HG02840 (cell line): ENCODE results near the gene RGS17.
"Not testable (repeated sequence)": the region's sequence is repeated elsewhere in the genome, so short reads cannot be mapped to it uniquely, and the experiment has no call there.

Experiments
- ATAC-seq: cut with Tn5 transposase; IDR thresholded peaks from one replicate; pipeline ENCODE4 v1.9.1; 2021; ENCODE audit warnings: mild to moderate bottlenecking, moderate library complexity, moderate number of reproducible peaks; ENCODE audit not compliant: unreplicated experiment, low FRiP score

Gene RGS17

DNA sequence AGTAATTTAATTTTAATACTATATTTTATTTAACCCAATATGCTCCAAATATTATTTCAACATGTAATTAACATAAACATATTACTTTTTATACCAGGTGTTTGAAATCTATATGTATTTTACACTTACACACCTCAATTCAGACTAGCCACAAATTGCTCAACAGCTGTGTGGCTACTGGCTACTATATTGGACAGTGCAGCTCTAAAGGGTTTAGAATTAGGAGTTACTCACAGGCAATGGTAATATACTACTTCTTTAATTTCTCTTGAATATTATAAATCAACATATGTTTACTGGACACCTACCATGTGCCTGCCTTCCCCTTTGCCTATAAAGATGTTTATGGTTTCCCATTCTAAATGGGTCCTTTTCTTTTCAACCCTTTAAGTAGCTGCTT lies 130.8 kb downstream of the RGS17 start:
- no peak for ATAC-seq

DNA sequence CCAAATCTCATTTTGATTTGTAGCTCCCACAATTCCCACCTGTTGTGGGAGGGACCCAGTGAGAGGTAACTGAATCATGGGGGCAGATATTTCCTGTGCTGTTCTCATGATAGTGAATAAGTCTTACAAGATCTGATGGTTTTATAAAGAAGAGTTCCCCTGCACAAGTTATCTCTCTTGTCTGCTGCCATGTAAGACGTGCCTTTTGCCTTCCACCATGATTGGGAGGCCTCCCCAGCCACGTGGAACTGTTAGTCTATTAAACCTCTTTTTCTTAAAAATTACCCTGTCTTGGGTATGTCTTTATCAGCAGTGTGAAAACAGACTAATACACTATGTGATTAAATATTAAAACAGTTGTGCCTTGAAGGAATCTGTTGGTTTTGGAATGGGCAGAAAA lies 131.5 kb downstream of the RGS17 start:
- ATAC-seq = not testable (repeated sequence)

DNA sequence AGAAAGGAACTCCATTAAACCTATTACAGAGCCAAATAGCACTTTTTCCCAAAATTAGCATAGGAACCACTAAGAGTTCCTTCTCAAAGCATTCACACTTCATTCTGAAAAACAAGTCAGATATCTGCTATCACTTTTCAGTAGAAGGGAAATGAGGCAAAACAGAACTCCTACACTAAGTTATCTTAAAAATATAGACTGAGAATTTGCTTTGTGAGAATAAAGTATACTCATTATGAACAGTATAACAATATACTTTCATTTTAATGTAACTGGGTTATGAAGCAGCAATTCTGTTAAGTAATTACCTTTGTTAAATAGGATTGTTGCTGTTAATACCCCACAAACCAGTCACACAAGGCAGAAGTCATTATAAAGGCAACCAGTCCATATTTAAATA lies 137.2 kb downstream of the RGS17 start:
- no peak for ATAC-seq

DNA sequence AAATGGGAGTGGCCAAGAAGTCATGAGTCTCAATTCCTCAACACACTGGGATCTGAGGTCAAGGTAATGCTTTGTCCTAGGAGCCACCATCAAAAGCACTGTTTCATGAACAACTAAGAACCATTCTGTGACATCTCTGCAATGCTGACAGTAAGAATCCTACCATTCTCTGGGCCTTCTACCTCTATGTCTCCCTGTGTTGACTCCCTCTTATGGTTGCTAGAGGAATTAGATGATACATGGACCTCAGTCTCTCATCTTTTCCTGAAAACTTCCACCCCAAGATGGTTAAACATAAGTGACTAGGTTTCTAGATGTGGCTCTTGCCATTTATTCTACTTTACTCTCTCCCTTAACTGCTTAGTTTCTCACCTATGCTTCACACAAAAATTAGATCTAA lies 137.7 kb downstream of the RGS17 start:
- no peak for ATAC-seq

DNA sequence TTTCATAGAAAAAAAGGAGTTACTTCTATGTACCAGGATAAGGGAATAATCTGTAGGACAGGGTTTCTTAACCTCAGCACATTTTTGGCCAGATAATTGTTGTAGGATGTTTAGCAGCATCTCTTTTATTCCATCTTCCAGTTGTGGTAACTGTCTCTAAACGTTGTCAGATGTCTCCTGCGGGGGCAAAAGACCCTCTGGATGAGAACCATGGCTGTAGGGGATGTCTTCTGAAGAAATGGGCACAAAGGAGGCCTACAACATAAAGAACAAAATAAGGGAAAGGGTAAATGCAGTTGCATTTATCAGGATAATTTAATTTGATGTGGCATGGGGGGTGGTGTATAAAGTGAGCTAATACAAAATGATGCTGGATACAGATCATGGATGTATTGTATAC lies 144.1 kb downstream of the RGS17 start:
- no peak for ATAC-seq

DNA sequence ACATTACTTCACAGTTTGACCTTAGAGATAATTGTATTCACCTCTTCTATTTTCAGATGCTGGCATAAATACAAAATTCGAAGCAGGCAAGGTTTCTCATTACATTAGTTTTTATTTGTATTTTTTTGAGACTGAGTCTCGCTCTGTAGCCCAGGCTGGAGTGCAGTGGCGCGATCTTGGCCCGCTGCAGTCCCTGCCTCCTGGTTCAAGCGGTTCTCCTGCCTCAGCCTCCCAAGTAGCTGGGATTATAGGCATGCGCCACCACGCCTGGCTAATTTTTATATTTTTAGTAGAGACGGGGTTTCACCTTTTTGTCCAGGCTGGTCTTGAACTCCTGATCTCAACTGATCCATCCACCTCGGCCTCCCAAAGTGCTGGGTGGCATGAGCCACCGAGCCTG lies 145.8 kb downstream of the RGS17 start:
- not testable (repeated sequence) for ATAC-seq

DNA sequence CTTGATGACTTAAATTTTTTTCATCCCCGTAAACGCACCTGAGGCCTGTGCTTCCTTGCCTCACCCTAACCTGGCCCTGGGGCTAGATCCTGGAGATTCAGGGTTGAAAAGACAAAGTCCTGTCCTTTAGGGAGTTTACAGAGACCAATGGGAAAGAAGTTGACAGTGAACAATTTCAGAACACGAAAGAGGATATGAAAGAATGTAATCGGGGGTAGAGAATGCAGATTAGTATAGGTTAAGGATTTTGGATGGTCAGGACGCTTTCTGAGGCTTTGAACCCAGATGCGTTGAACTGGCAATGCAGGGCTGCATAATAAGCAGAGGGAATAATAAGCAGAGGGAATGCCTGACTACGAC lies 146.6 kb downstream of the RGS17 start:
- ATAC-seq = peak; percentile 23

DNA sequence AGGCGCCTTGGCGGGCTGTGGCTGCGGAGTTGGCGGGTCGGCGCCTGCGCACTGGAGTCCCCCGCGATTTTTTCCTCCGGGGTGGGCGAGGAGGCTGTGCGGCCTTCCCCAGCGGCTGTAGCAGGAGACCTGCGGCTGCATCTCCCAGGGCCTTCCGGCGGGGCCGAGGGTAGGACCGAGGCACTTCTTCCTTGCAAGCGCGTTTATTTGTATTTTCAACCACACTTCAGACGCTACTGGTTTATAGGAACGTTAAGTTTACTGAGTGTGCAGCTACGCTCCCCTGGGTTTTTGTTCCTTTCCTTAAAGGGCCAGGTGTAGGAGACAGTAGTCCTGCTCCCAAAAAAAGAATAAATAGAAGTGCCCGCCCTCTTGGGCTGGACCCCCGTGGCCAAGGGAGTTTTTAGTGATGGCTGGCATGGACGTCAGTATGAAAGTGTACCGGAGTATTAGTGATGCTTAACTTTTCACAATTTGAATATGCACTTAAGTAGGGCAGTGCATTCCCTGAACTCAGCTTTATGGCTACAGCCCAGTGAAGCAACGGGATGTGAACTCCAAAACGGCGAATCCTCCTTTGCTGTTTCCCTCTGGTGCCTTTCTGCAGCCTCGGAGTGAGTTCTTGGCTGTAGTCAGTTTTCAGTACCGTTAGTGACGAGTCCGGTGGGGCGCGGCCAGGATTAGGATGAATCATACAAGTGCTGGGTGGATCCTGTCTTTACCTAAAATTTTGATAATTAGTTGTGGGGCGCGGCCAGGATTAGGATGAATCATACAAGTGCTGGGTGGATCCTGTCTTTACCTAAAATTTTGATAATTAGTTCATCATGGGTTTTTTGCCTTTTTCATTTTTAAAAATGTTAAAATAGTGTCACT lies 147.2 kb downstream of the RGS17 start:
- peak; percentile 19 for ATAC-seq

DNA sequence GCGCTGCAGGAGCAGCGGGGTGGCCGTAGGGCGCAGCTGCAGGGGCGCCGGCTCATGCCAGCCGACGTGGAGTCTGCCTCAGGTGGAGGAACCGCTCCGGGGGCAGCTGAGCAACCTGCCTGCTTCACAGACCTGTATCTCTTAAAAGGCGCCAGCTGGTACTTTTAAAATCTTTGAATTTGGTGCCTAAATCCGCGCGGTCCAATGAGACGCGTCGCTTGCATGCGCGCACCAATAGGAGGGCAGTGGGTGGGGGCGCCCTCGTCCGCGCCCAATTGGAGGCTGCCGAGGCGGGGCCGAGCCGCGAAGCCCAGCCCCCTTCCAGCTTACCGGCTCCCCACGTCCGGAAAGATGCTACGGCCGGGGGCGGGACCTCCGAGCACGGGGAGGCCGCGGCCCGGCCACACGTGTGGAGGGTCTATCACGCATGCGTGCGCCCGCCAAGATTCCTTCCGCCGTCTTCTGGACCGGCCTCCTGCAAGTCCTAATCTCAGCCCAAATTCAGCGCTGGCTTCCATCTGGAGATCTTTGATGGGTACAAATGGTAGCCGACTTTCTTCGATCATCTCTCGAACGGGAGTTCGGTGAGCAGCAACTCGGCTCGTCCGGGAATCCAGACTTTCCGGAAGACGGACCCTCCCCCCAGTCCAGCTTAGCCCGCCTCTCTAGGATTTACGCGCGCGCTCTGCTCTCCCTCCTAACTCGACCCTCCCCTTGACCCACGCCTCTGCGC lies 148.0 kb downstream of the RGS17 start, which contains the start of gene FBXO5:
Gene FBXO5, minus strand, starts transcription at position 138 of the 733 bp plus-strand sequence. Its CDS starts 82 bp downstream, at position 56.
- ATAC-seq = peak; percentile 86

DNA sequence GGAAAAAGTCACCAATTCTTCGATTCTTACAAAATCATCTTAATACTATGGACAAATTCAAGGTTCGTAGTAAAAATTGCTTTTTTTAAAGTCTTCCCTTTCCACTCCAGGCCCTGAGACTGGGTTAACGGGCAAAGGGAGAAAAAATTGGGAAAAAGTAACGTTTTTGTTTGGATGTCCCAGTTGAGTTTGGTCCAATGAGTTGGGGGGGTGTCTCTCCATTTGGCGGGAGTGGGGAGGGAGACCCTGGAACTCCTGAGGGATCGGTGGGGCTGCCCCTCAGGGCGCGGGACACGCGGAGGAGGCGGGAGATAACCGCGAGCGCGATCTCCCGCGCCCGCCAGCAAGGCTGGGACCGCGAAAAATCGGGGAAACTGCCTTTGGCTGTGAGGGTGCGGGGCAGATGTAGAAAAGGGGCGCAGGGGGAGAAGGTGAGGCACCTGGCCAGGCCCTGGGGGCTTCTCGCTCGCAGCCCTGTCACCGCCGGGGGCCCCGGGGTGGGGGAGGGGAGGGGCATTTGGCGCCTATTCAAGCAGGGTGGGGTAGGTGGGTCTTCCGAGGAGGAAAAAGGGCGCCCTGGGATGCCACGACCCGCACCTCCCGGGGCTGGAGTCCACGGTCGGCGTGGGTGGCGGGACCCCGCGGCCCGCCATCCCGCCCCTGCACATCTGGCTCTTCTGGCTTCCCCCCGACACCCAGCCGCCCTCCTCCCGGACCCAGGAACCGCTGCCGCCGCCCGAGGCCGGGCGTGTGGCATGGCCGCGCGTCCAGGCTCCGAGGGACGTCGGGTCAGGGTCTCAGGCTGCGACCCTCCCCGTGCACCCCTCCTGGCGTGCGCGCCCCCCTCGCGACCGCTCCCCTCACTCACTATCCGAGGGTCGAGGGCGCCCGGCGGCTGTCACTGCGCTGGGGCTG lies 148.8 kb downstream of the RGS17 start:
- peak; percentile 0 for ATAC-seq

DNA sequence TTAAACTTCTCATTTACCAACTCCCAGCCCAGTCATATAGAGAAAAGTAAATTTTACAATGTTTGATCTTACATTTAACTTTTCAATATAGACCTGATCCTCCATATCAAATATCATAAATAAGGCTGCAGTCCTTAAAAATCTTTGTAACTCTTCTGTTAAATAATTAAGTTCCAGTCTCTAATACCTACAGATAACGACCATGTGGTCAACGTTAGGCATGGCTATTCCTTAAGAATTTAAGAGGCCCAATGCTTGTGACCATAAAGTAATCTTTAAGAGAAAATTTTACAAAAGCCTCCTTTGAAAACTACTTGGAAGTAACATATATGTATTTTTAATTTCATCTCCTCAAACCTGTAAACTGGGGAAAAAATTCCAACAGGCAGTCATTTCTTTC lies 149.9 kb downstream of the RGS17 start:
- ATAC-seq = no peak

DNA sequence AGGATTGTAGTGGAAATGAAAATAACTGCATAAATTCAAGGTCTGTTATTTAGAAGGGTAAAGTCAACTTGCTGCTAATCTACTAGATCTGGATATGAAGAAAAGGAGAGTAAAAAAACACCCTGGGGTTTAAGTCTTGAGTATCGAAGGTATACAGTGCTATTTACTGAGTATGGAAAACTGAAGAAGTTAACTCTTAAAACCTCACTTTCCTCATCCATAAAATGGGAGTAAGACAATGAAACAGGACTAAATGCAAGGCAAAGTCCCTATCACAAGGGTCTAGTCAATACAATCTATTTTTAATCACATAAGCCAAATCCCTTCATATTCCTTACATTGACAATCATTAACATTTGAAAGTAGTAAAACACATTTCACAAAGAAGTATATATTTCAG lies 150.4 kb downstream of the RGS17 start:
- no peak for ATAC-seq

DNA sequence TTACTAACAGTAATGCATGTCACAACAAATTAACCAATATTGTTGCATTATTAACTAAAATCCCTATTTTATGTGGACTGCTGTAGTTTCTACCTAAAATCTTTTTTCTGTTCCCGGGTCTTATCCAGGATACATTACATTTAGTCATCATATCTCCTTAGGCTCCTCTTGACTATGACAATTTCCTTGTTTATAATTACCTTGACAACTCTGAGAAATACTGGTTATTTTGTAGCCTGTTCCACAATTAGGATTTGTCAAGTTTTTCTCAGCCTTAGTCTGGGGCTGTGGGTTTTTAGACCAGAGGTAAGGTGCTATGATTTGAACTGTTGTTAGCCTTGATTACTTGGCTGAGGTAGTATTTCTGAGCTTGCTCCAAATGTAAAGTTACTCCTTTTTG lies 152.0 kb downstream of the RGS17 start:
- ATAC-seq = no peak

DNA sequence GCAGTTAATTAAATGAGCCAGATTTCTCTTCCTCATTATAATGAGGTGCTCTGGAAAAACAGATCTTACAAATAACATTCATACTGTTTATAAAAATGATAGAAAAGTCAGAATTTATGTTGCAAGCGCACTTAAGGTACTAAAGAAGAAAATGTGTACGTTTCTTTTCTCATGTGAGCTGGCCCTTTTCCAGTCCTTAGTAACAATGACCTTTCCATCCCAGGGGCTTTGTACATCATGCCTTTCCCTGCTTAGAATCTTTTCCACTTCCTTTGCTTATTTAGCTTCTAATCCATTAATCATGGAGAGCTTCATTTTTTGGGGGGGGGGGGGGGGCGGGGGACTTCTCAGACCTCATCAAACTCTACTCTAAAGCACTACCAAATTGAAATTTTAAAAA lies 153.0 kb downstream of the RGS17 start:
- ATAC-seq = no peak

DNA sequence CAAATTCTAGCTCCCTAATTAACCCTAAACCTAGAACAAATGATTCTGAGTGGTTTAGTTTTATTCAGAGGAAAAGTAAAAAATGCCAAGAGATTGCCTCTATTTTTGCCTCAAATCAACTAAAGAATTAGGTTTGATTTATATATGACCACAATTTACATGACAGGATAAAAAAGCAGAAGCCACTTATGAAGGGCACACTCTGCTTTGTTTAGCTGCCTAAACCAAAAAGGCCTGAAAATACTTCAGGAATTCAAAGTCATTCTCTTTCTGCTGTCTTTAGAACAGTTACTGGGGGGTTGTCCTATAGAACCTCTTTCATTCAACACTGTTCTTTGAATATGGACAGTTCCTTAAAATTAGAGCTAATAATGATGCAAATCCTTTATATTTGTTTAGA lies 153.5 kb downstream of the RGS17 start:
- no peak for ATAC-seq

DNA sequence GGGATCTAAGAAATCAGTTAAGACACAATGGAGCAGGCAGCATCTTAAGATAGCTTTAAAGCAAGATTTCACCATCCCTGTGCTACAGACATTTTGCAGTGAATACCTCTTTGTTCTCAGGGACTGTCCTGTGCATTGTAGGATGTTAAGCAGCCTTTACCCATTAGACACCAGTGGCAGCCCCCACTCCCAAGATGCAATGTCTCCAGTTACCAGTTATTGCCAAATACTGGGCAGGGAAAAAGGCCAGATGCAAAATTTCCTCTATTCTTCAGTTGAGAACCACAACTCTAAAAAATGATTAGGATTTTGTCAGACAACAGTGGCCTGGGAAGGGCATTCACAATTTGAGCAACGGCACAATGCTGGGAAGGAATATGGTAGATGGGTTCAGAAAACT lies 154.3 kb downstream of the RGS17 start:
- no peak for ATAC-seq

DNA sequence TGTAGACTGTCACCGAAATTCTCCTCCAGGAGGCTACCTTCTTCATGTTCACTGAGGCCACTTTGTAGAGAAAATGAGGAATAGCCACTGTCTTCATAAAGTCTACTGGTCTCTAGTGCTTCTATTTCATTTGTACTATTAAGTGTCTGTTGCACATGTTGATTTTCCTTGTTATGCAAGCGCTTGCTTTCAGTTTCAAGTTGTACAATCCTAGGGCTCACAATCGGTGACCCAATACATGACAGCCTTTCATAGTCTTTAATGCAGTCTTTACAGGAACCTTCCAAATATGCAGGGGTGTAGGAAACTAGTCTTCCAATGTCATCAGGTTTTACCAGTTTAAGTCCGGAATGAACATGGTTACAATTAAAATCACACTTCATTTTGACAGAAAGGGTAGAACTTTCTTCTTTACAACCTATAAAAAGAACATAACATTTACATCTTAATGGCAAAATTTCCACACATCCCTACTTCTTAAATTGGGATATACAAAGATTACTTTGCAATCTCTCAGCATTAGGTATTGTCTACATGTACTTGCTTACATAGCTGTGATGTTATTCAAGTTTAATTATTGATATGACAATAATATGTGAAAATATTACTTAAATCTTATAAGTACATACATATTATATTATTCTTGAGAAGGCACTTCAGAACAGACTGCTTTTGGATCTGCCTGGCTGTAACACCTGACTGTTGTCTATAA lies 155.7 kb downstream of the RGS17 start:
- peak; percentile 42 for ATAC-seq

DNA sequence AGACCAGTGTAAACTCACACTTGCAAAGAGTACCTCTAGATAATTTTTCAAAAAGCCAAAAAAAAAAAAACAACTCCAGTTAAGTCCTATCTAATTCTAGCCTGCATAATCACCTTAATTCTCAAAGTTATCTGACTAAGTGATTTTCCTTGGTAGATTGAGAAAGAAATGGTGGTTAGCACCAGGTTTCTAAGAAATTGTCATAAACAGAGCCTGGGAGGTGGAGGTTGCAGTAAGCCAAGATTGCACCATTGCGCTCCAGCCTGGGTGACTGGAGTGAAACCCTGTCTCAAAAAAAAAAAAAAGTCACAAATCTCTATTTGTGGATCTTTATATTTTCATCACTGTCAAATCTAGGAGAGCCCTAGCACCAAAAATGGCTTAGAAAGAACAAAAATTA lies 157.2 kb downstream of the RGS17 start:
- no peak for ATAC-seq

DNA sequence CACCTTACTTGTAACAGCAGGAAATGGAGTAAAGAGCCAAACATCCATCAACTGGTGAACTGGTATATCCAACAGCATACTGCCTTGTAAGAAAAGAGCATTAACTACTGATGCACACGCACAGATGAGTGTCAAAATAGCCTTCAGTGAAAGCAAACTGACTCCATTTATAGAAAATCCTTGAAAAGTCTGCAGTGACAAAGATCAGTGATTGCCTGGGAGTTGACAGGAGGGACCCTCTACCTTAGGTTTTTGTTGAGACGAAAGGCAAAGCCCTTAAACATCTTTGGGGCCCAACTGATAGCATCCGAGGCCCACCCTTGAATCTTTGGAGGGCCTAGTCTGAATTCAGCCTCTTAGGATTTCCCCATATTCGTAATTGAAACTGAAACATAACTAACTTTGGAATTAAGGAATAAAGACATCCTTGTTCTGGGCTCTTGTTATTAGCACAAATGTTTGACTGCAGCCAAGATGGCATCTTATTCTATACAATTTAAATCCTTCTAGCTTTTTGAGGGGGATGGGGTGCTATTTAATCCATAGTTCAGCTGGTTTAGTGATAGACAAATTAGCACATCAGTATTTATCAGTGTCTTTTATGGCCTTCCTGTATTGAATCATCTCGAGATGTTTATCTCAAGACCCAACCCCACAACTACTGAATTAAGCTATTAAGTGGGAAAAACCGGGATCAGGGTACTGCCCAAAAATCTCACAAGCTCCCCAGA lies 161.2 kb downstream of the RGS17 start:
- ATAC-seq = no peak
